ENCODE results near the gene MYH13.

The MYH13 gene

GRCh38 chr17:10385871-10386270 lies 13.1 kb upstream of the MYH13 start:
- Histone ChIP-seq H3K9me3 (ENCODE audit: severe bottlenecking) (no peaks in the 10 kb centered on the region), H3K36me3 (no peaks in the 10 kb centered on the region), H3K4me3 (ENCODE audit: low read depth, low read length) (no peak overlapping the region), H3K27me3 (ENCODE audit: insufficient read depth, low read depth, severe bottlenecking) (no peaks in the 10 kb centered on the region), H3K27ac (no peak overlapping the region)
- no peak for TF ChIP-seq CTCF (IDR thresholded peaks at IDR 0.05; ENCODE audit: low read depth, low read length)
- DNase-seq, result no peak

- no peaks in the 10 kb centered on the region for H3K36me3 ChIP-seq
- no peaks in the 10 kb centered on the region for H3K9me3 ChIP-seq (ENCODE audit: severe bottlenecking)
- peaks cover 2% of the 10 kb centered on the region for H3K27me3 ChIP-seq (ENCODE audit: insufficient read depth, low read depth, severe bottlenecking)
- TF ChIP-seq CTCF (IDR thresholded peaks at IDR 0.05; ENCODE audit: low read depth, low read length), result no peak
- DNase-seq, result no peak
- H3K4me3 ChIP-seq (ENCODE audit: low read depth, low read length), result no peak overlapping the region
- no peak overlapping the region for H3K27ac ChIP-seq
Observed at GRCh38 chr17:10384175-10384574, 11.4 kb upstream of the MYH13 start.

- Histone ChIP-seq H3K27ac (no peak overlapping the region), H3K9me3 (ENCODE audit: severe bottlenecking) (no peaks in the 10 kb centered on the region), H3K36me3 (no peaks in the 10 kb centered on the region), H3K27me3 (ENCODE audit: insufficient read depth, low read depth, severe bottlenecking) (peaks cover 2% of the 10 kb centered on the region), H3K4me3 (ENCODE audit: low read depth, low read length) (no peak overlapping the region)
- TF ChIP-seq CTCF (IDR thresholded peaks at IDR 0.05; ENCODE audit: low read depth, low read length), result no peak
- no peak for DNase-seq
Observed at GRCh38 chr17:10380631-10381408, 8.0 kb upstream of the MYH13 start.

GRCh38 chr17:10370016-10370608 lies 2.7 kb downstream of the MYH13 start:
- Histone ChIP-seq H3K9me3 (ENCODE audit: severe bottlenecking) (no peaks in the 10 kb centered on the region), H3K36me3 (no peaks in the 10 kb centered on the region), H3K4me3 (ENCODE audit: low read depth, low read length) (no peak overlapping the region), H3K27ac (no peak overlapping the region), H3K27me3 (ENCODE audit: insufficient read depth, low read depth, severe bottlenecking) (no peaks in the 10 kb centered on the region)
- no peak for DNase-seq
- TF ChIP-seq CTCF (IDR thresholded peaks at IDR 0.05; ENCODE audit: low read depth, low read length), result no peak

GRCh38 chr17:10369239-10369638 lies 3.6 kb downstream of the MYH13 start:
- no peak for TF ChIP-seq CTCF (IDR thresholded peaks at IDR 0.05; ENCODE audit: low read depth, low read length)
- Histone ChIP-seq H3K4me3 (ENCODE audit: low read depth, low read length) (no peak overlapping the region), H3K27ac (no peak overlapping the region), H3K9me3 (ENCODE audit: severe bottlenecking) (no peaks in the 10 kb centered on the region), H3K27me3 (ENCODE audit: insufficient read depth, low read depth, severe bottlenecking) (no peaks in the 10 kb centered on the region), H3K36me3 (no peaks in the 10 kb centered on the region)
- DNase-seq, result no peak
